Endothelial cell of umbilical vein (primary cell): ENCODE results near the gene PFDN1.

Source experiments
- CTCF ChIP-seq, 2 donors: IDR thresholded peaks; 1 replicate in 1 of 2; 2 replicates in 1 of 2; pipeline ENCODE4 v1.5.1; 2011; ENCODE audit warnings: low read length in 2 of 2, mild to moderate bottlenecking in 2 of 2, moderate library complexity in 2 of 2, control low read depth in 1 of 2, inconsistent platforms in 1 of 2, low read depth in 1 of 2; ENCODE audit not compliant: insufficient read depth in 1 of 2; ENCODE audit errors: extremely low read depth in 1 of 2
- EZH2 ChIP-seq: IDR thresholded peaks from 2 replicates; pipeline ENCODE4 v1.6.1; 2012; ENCODE audit warnings: borderline replicate concordance, low read depth, mild to moderate bottlenecking, moderate library complexity, low read length, inconsistent platforms; ENCODE audit not compliant: severe bottlenecking
- FOS ChIP-seq: IDR thresholded peaks from 2 replicates; pipeline ENCODE4 v1.6.1; 2011; ENCODE audit warnings: mild to moderate bottlenecking, low read length, moderate library complexity, borderline replicate concordance; ENCODE audit not compliant: insufficient read depth
- JUN ChIP-seq: IDR thresholded peaks from 2 replicates; pipeline ENCODE4 v1.6.1; 2011; ENCODE audit warnings: borderline replicate concordance, low read depth; ENCODE audit not compliant: insufficient read length, insufficient read depth
- MYC ChIP-seq: IDR thresholded peaks from one replicate; pipeline ENCODE4 v1.6.1; 2011; ENCODE audit warnings: mild to moderate bottlenecking, low read depth, low read length
- POLR2A ChIP-seq: IDR thresholded peaks from 2 replicates; pipeline ENCODE4 v1.6.1; 2012; ENCODE audit warnings: low read depth, mild to moderate bottlenecking, control low read depth, low read length
- POLR2AphosphoS5 ChIP-seq: IDR thresholded peaks from 2 replicates; pipeline ENCODE4 v1.6.1; 2012; ENCODE audit warnings: low read depth, mild to moderate bottlenecking, control low read depth, low read length, moderate library complexity; ENCODE audit not compliant: insufficient read depth
- TF ChIP-seq, protein P1 (sequence below): IDR thresholded peaks from 2 replicates; pipeline ENCODE4 v1.6.1; 2011; ENCODE audit not compliant: insufficient read depth, insufficient read length

DNA sequence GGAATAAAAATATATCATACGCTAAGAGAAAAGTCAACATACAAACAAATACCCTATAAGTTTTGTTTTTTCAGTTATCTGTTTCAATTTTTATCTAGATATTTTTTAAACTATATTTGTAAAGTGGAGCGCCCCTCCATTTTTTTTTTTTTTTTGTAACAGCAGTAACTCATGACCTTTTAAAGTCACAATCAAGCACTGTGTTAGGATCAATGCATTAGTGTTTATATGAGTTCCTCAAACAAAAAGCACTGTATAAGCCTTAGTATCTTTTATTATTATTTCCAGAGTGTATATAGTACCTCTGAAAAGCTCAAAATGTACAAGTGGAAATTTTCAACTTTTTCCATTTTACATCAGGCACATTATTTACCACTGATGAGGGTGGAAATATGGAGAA, 20.6 kb downstream of the PFDN1 start:
- TF ChIP-seq EZH2, result no peak
- no peak for TF ChIP-seq POLR2A
- TF ChIP-seq, protein P1, sequence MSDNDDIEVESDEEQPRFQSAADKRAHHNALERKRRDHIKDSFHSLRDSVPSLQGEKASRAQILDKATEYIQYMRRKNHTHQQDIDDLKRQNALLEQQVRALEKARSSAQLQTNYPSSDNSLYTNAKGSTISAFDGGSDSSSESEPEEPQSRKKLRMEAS, result no peak
- TF ChIP-seq CTCF (IDR thresholded peaks at IDR 0.05; ENCODE audit: extremely low read depth in 1 of 2, insufficient read depth in 1 of 2, low read depth in 1 of 2, low read length in 2 of 2), result no peak
- no peak for TF ChIP-seq JUN
- no peak for TF ChIP-seq POLR2AphosphoS5
- no peak for TF ChIP-seq MYC
- TF ChIP-seq FOS, result no peak
